ENCODE measurements around the gene NELL2.

Gene NELL2

DNA sequence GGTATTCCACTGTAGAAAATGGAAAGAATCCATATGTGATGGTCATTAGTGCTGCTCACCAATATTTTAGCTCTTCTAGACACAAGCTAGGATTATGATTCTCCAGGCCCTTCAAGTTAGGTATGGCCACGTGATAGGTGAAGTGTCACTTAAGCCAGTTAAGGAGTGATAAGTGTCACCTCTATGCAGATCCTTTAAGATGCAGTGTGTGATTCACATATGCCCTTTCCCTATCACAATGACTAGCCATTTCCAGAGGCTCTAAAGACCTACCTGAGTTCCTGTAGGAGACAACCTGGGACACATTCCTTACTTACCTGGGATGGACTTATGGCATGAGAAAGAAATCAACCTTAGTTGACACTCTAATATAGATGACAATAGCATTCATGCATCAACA lies 343.2 kb downstream of the NELL2 start:
- no peaks in the 10 kb centered on the region for H3K4me1 ChIP-seq
- in situ Hi-C loops (cut with MboI; ENCODE audit: low sequenced_read_pairs) = no loop called here
- no peaks in the 10 kb centered on the region for H3K27me3 ChIP-seq (ENCODE audit: low read depth)
- no peaks in the 10 kb centered on the region for H3K36me3 ChIP-seq (replicated peaks)
- no peaks in the 10 kb centered on the region for H3K9me3 ChIP-seq
- H3K4me3 ChIP-seq = no peak overlapping the region
- no peak for DNase-seq (ENCODE audit: low spot score in 2 of 2)

DNA sequence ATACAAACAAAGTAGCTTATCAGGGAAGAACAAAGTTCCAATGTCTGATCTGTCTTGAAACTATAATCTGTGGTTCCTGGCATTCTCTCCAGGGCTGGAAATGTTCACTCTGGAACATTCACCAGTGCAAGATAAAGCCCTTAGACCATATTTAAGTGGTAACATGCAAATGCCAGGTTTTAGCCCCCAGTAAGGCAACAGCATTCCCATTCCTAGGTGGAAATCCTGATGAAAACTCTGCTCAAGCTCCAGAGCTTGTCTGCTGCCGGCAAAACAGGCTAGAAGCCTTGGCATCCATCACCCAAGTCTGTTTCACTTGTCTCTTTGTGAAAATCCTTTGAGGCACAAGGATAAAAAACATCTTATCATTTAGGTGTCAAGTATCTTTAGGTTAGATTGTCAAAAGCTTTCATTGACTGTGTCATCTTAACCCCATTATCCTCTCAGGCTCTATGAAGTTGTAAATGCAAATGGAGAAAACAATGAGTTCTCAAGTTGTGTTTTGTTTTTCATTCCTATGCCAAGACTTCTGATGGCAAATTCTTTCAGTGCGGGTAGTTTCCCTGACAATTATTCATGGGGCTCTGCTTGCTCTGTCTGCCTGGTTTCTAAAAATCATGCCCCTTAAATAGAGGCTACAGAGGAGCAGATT lies 344.7 kb downstream of the NELL2 start:
- no peaks in the 10 kb centered on the region for H3K9me3 ChIP-seq
- in situ Hi-C loops (cut with MboI; ENCODE audit: low sequenced_read_pairs) = no loop called here
- H3K4me1 ChIP-seq = no peaks in the 10 kb centered on the region
- no peak for DNase-seq (ENCODE audit: low spot score in 2 of 2)
- H3K4me3 ChIP-seq = no peak overlapping the region
- no peaks in the 10 kb centered on the region for H3K27me3 ChIP-seq (ENCODE audit: low read depth)
- no peaks in the 10 kb centered on the region for H3K36me3 ChIP-seq (replicated peaks)

DNA sequence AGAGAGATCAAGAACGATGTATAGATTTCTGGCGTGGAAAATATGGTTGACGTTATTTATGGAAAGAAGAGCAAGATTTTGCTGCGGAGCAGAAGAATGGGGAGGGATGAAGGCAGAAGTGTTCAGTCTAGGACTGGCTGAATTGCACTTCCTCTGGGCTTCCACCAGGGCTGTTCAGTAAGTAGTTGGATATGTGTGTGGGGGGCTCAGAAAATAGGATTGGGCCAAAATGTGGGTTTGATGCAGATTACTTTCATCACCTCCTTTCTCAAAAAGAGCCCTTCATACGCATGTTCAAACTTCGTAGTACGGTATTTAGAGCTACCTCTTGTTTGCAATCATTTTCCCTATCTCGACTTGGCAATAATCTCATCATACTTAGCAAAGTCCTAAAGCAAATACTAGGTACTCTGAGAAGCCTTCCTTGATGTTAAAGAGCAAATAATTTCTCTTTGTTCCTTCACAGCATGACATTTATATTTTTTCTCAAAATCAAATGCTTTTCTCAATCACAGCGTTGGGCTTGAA lies 349.4 kb downstream of the NELL2 start:
- in situ Hi-C loops (cut with MboI; ENCODE audit: low sequenced_read_pairs) = no loop called here
- Histone ChIP-seq H3K4me1 (no peaks in the 10 kb centered on the region), H3K9me3 (no peaks in the 10 kb centered on the region), H3K36me3 (replicated peaks) (no peaks in the 10 kb centered on the region), H3K4me3 (no peak overlapping the region), H3K27me3 (ENCODE audit: low read depth) (no peaks in the 10 kb centered on the region)
- DNase-seq (ENCODE audit: low spot score in 2 of 2) = no peak

DNA sequence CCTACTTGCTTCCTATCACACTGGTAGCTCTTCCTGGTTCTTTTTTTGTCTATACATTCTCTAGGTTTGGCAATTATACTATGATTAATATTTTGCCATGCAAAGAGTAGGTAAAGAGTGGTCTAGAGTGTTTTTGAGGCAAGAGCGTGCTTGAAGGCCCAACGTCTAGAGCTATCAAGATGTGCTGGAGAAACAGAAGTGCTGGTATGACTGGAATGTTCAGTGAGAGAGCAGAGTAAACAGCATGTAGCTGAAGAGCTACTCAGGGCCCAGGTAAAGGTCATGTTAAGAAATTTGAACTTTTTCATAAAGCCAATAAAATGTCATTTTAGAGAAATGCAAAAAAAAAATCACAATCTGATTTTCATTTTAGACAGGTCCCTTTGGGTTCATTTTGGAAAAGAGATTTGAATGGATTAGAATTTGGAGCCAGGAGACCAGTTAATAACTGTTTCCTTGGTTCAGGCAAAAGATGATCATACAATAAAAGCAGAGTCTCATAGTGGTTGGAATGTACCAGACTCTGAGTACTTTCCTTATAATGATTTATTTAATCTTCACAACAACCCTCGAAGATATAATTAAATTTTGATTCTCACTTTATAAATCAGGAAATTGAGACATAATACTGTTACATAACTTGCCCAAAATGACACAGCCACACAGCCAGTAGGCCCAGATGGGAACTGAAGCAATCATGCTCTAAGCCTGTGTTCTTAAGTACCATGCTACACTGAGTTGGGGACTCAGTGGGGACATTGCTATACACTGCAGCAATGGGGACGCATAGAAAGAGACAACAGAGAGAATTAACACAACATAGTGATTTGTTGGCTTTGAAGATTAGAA lies 350.1 kb downstream of the NELL2 start:
- DNase-seq (ENCODE audit: low spot score in 2 of 2) = no peak
- Histone ChIP-seq H3K9me3 (no peaks in the 10 kb centered on the region), H3K4me3 (no peak overlapping the region), H3K27me3 (ENCODE audit: low read depth) (no peaks in the 10 kb centered on the region), H3K4me1 (no peaks in the 10 kb centered on the region), H3K36me3 (replicated peaks) (no peaks in the 10 kb centered on the region)
- in situ Hi-C loops (cut with MboI; ENCODE audit: low sequenced_read_pairs) = no loop called here

DNA sequence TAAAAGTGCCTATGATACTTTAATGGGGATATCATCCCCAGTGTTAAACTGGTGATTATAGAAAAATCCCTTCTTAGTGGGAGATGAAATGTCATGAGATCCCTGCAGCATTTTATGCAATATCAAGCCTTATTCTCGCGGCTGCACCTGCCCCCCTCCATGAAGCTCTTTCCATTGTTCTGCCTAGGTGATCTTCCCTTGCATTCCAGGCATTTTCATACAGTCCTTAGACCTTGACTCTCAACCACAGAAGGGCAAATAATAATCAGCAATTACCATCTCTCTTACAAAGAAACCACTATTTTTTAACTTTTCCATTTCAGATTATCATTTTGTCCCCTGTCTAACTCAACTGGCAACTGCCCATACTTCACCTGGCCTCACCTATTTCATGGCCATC lies 352.3 kb downstream of the NELL2 start:
- H3K4me3 ChIP-seq = no peak overlapping the region
- in situ Hi-C loops (cut with MboI; ENCODE audit: low sequenced_read_pairs) = no loop called here
- no peaks in the 10 kb centered on the region for H3K9me3 ChIP-seq
- H3K4me1 ChIP-seq = no peaks in the 10 kb centered on the region
- no peak for DNase-seq (ENCODE audit: low spot score in 2 of 2)
- H3K27me3 ChIP-seq (ENCODE audit: low read depth) = no peaks in the 10 kb centered on the region
- no peaks in the 10 kb centered on the region for H3K36me3 ChIP-seq (replicated peaks)

DNA sequence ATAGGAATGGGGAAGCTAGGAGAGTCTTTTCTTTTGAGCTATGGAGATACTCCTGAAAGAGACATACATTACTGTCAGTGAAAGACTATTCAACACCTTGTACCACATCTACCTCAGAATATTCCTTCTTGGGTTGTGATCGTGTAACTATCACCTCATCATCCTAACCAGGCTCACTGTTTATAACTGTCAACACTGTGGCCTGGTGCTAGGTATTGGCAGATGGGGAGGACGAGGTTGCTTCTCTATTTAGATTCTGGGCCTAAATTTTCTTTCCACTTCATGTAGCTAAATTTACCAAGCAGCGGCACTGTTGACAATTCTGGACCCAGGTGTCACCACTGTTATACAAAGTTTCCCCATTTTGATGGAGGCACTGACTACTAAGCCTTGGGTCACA lies 354.4 kb downstream of the NELL2 start:
- Histone ChIP-seq H3K4me3 (no peak overlapping the region), H3K9me3 (no peaks in the 10 kb centered on the region), H3K4me1 (no peaks in the 10 kb centered on the region), H3K36me3 (replicated peaks) (no peaks in the 10 kb centered on the region), H3K27me3 (ENCODE audit: low read depth) (no peaks in the 10 kb centered on the region)
- in situ Hi-C loops (cut with MboI; ENCODE audit: low sequenced_read_pairs) = no loop called here
- DNase-seq (ENCODE audit: low spot score in 2 of 2) = no peak

DNA sequence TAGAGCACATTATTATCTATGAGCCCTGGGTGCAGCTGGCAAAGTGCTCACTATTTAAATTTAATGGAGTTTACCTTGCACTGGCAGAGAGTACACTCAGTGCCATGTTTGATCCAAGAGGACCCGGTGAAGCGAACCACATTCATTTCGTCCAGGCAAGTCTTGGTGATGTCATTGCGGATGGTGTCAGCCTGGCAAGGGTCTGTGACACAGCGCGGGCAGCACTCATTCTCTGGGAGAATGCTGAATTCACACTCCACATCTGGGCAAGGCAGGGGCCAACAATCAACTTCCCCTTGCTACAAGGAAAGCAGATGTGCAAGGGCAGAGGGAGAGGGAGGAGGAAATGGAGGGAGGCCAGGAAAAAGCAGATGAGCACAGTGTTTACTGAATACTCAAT lies 356.2 kb downstream of the NELL2 start:
- Histone ChIP-seq H3K9me3 (no peaks in the 10 kb centered on the region), H3K4me3 (no peak overlapping the region), H3K4me1 (no peaks in the 10 kb centered on the region), H3K36me3 (replicated peaks) (no peaks in the 10 kb centered on the region), H3K27me3 (ENCODE audit: low read depth) (no peaks in the 10 kb centered on the region)
- in situ Hi-C loops (cut with MboI; ENCODE audit: low sequenced_read_pairs) = no loop called here
- DNase-seq (ENCODE audit: low spot score in 2 of 2) = no peak

DNA sequence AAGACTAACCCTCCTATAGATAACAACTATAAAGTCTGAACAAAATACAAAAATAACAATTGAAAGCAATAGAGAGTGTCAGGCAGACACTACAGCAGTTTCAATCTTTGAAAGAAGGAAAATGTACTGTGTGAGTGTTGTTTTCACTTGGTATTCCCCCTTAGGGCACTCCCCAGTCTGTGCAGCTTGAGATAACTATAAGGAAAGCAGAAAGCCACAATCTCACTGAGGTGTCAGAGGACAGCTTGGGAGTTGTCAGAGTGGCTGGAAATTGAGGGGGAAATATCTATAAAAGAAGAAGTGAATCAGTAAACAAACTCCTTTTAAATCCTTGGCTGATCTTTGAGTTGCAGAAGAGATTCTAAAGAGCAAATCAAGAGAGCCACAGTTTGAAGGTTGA lies 364.8 kb downstream of the NELL2 start:
- DNase-seq (ENCODE audit: low spot score in 2 of 2) = no peak
- no peaks in the 10 kb centered on the region for H3K4me1 ChIP-seq
- no peaks in the 10 kb centered on the region for H3K27me3 ChIP-seq (ENCODE audit: low read depth)
- H3K36me3 ChIP-seq (replicated peaks) = no peaks in the 10 kb centered on the region
- H3K4me3 ChIP-seq = no peak overlapping the region
- H3K9me3 ChIP-seq = no peaks in the 10 kb centered on the region
- in situ Hi-C loops (cut with MboI; ENCODE audit: low sequenced_read_pairs) = no loop called here

DNA sequence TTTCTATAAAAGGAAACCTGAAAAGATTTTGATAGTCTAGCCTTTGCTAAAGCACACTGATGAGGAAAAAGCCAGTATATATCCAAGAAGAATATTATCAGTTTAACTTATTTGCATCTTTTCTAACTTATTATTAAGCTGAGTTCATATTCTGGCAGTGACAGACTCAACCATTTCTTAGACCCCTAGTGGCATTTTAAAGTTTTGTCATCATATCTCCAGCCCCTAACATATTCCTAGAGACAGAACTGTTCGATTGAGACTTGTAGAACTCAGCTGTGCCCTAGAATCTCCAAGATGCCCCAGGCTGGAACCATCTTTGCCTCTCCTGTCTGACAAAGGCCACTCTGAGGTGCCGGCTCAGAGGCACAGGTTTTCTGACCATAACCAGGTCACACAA lies 365.6 kb downstream of the NELL2 start:
- Histone ChIP-seq H3K36me3 (replicated peaks) (no peaks in the 10 kb centered on the region), H3K4me3 (no peak overlapping the region), H3K27me3 (ENCODE audit: low read depth) (no peaks in the 10 kb centered on the region), H3K9me3 (no peaks in the 10 kb centered on the region), H3K4me1 (no peaks in the 10 kb centered on the region)
- DNase-seq (ENCODE audit: low spot score in 2 of 2) = no peak
- in situ Hi-C loops (cut with MboI; ENCODE audit: low sequenced_read_pairs) = no loop called here

DNA sequence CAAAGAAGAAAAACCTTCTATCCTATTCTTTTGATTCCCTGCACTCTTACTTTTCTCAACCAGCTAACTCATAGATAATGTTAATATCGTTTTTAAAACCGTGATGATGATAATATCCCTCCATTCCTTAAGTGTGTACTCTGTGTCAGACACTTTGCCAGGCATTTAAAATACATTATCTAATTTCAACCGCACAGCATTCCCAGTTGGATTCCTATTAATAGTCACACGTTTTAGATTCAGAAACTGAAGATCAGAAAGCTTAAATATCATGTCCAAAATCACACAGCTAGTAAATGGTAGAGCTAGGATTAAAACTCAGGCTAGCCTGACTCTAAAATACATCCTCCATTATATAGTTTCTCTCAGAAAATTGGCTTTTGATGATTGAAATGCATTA lies 366.0 kb downstream of the NELL2 start:
- Histone ChIP-seq H3K4me3 (no peak overlapping the region), H3K36me3 (replicated peaks) (no peaks in the 10 kb centered on the region), H3K4me1 (no peaks in the 10 kb centered on the region), H3K27me3 (ENCODE audit: low read depth) (no peaks in the 10 kb centered on the region), H3K9me3 (no peaks in the 10 kb centered on the region)
- DNase-seq (ENCODE audit: low spot score in 2 of 2) = no peak
- in situ Hi-C loops (cut with MboI; ENCODE audit: low sequenced_read_pairs) = no loop called here

DNA sequence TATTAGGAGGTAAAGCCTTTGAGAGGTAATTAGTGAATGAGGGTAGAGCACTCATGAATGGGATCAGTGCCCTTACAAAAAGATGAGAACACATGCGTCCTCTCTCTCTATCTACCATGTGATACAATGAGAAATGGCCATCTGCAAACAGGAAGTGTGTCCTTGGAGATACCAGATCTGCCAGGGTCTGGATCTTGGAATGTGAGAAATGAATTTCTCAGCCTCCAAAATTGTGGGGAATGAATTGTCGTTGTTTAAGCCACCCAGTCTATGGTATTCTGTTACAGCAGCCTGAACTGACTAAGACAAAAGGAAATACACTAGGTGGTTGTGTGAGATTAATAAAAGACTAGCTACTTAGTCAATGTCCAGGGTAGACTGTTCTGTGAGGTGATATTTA lies 366.6 kb downstream of the NELL2 start:
- no peaks in the 10 kb centered on the region for H3K27me3 ChIP-seq (ENCODE audit: low read depth)
- in situ Hi-C loops (cut with MboI; ENCODE audit: low sequenced_read_pairs) = no loop called here
- H3K4me3 ChIP-seq = no peak overlapping the region
- no peaks in the 10 kb centered on the region for H3K36me3 ChIP-seq (replicated peaks)
- no peak for DNase-seq (ENCODE audit: low spot score in 2 of 2)
- no peaks in the 10 kb centered on the region for H3K4me1 ChIP-seq
- H3K9me3 ChIP-seq = no peaks in the 10 kb centered on the region

DNA sequence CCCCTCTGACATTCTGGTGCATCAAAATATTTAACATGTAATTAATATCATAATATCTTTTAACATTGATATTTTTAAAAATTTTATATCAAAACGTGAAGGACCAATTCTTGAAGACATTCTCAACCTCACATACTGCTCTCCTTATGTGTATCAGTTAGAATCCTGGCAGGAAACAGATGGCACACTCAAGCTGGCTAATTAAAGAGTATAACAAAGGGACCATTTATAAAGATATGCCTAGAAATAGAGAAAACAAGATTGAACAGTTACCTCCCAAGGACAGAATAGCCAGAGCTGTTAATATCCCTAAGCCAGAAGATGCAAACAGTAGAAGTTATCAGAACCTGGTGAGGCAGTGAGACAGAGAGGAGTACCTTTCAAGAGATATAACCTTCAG lies 368.7 kb downstream of the NELL2 start:
- no peaks in the 10 kb centered on the region for H3K27me3 ChIP-seq (ENCODE audit: low read depth)
- in situ Hi-C loops (cut with MboI; ENCODE audit: low sequenced_read_pairs) = no loop called here
- no peaks in the 10 kb centered on the region for H3K4me1 ChIP-seq
- no peaks in the 10 kb centered on the region for H3K36me3 ChIP-seq (replicated peaks)
- no peaks in the 10 kb centered on the region for H3K9me3 ChIP-seq
- no peak for DNase-seq (ENCODE audit: low spot score in 2 of 2)
- H3K4me3 ChIP-seq = no peak overlapping the region

DNA sequence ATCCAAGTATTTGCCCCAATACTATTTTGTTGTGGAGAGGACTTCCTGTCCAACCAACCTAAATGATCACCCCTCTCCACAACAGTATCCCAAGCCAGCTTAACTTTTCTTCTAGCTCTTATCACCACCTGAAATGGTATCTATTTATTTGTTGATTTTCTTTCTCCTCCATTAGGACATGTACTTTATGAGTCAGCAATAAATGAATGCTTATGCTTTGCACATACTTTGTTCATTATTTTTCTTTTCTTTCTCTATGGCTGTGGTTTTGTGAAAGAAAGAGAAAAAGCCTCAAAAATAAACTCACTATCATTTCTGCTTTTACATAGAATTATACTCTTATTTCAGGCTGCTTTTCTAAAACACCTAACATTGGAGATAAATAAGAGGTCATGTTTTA lies 371.3 kb downstream of the NELL2 start:
- in situ Hi-C loops (cut with MboI; ENCODE audit: low sequenced_read_pairs) = no loop called here
- Histone ChIP-seq H3K36me3 (replicated peaks) (no peaks in the 10 kb centered on the region), H3K4me3 (no peak overlapping the region), H3K9me3 (no peaks in the 10 kb centered on the region), H3K27me3 (ENCODE audit: low read depth) (no peaks in the 10 kb centered on the region), H3K4me1 (no peaks in the 10 kb centered on the region)
- no peak for DNase-seq (ENCODE audit: low spot score in 2 of 2)

DNA sequence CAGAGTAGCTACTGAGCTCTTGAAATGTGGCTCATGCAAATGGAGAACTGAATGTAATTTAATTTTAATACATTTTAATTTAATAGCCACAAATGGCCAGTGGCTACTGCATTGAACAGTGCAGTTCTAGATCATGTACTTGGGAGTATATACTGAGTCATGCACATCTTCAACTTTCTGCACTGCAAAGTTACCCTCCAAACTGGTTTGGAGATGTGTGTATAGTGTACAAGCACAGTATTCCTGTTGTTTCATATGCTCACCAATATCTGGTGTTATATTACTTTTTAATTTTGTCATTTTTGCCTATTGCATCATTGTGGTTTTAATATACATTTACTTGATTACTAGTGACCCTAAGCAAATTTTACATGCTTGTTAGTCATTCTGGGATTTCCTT lies 372.8 kb downstream of the NELL2 start:
- H3K4me3 ChIP-seq = no peak overlapping the region
- H3K4me1 ChIP-seq = no peaks in the 10 kb centered on the region
- H3K36me3 ChIP-seq (replicated peaks) = no peaks in the 10 kb centered on the region
- H3K9me3 ChIP-seq = no peaks in the 10 kb centered on the region
- in situ Hi-C loops (cut with MboI; ENCODE audit: low sequenced_read_pairs) = no loop called here
- DNase-seq (ENCODE audit: low spot score in 2 of 2) = no peak
- no peaks in the 10 kb centered on the region for H3K27me3 ChIP-seq (ENCODE audit: low read depth)

Data from HAP-1 (cell line).